ENCODE data around the gene FNIP1. TPM values are rescaled to one million over a fixed set of nuclear protein-coding genes. Genes with fewer than 3 reads are reported as not detected.

Gene FNIP1
- total and polyA plus RNA-seq, 9 of the 15 experiments (the other 6 are each of a cell fraction or from before 2014, with no cell fraction given) = 5.0 to 32.8 (median 18.4) TPM

DNA sequence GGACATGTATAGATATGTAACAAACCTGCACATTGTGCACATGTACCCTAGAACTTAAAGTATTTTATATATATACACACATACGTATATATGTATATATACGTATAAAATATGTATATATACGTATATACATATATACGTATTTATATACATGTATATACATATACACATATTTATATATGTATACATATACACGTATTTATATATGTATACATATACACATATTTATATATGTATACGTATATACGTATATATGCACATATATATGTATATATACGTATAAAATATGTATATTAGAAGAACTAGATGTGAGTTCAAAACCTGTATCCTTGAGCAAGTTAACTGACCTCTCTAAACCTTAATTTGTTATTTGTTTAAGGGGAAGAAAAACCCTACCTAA lies 61.4 kb downstream of the FNIP1 start:
- in situ Hi-C loops (cut with MboI) (no loop called here), intact Hi-C loops (cut with micrococcal nuclease) (no loop called here)
- no peaks in the 10 kb centered on the region for H4K20me1 ChIP-seq (replicated peaks; ENCODE audit: control insufficient read depth, insufficient read depth, low read length)
- no peak overlapping the region for H3K27ac ChIP-seq (ENCODE audit: extremely low read depth, low read depth, low read length)
- no peak for FAIRE-seq
- no peaks in the 10 kb centered on the region for H3K9me1 ChIP-seq (ENCODE audit: control insufficient read depth, insufficient read depth, low read length)
- H3K79me2 ChIP-seq (ENCODE audit: control insufficient read depth, insufficient read depth, low read length) = peaks cover 40% of the 10 kb centered on the region
- no peak overlapping the region for H3K9ac ChIP-seq (ENCODE audit: insufficient read depth in 1 of 2, low read depth in 2 of 2, low read length in 2 of 2)
- 99% methylated on average over 8 of the region's 8 CpGs for WGBS (ENCODE audit: insufficient coverage, low coverage, missing lambda C conversion rate)
- ATAC-seq = no peak
- peaks cover 46% of the 10 kb centered on the region; the same call in 2 of the 3 replicates for H3K36me3 ChIP-seq (ENCODE audit: control insufficient read depth, insufficient read depth, low read length)
- no peaks in the 10 kb centered on the region; a peak in 1 of 5 replicates for H3K4me1 ChIP-seq (replicated peaks in 1 of 2; ENCODE audit: control insufficient read depth in 2 of 2, insufficient read depth in 2 of 2, low read length in 2 of 2)
- no peaks in the 10 kb centered on the region; the same call in none of the 2 replicates for H3K9me3 ChIP-seq (replicated peaks; ENCODE audit: control insufficient read depth, insufficient read depth, low read depth, low read length)
- H3K27me3 ChIP-seq (ENCODE audit: control insufficient read depth in 2 of 2, insufficient read depth in 2 of 2, low read length in 2 of 2) = no peaks in the 10 kb centered on the region
- no TSS peak for BruUV-seq (replicated peaks)
- POLR2A ChIA-PET = no interaction called here
- no peak for DNase-seq (ENCODE audit: extremely low read depth in 1 of 4, low spot score in 3 of 4)
- H3K4me3 ChIP-seq = no peak overlapping the region
- no peak overlapping the region for H3K4me2 ChIP-seq (ENCODE audit: insufficient read depth, low read length)
- no peak overlapping the region for H2AFZ ChIP-seq (ENCODE audit: low read depth, low read length)
- CTCF ChIA-PET (ENCODE audit: low intra/inter-chr PET ratio) = no interaction called here
- TF ChIP-seq, protein P1, sequence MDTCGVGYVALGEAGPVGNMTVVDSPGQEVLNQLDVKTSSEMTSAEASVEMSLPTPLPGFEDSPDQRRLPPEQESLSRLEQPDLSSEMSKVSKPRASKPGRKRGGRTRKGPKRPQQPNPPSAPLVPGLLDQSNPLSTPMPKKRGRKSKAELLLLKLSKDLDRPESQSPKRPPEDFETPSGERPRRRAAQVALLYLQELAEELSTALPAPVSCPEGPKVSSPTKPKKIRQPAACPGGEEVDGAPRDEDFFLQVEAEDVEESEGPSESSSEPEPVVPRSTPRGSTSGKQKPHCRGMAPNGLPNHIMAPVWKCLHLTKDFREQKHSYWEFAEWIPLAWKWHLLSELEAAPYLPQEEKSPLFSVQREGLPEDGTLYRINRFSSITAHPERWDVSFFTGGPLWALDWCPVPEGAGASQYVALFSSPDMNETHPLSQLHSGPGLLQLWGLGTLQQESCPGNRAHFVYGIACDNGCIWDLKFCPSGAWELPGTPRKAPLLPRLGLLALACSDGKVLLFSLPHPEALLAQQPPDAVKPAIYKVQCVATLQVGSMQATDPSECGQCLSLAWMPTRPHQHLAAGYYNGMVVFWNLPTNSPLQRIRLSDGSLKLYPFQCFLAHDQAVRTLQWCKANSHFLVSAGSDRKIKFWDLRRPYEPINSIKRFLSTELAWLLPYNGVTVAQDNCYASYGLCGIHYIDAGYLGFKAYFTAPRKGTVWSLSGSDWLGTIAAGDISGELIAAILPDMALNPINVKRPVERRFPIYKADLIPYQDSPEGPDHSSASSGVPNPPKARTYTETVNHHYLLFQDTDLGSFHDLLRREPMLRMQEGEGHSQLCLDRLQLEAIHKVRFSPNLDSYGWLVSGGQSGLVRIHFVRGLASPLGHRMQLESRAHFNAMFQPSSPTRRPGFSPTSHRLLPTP (IDR thresholded peaks at IDR 0.05; ENCODE audit: borderline replicate concordance, extremely low read depth, insufficient read length) = no peak
- no peak for TF ChIP-seq RUNX1 (IDR thresholded peaks at IDR 0.05; ENCODE audit: low read depth)
- TF ChIP-seq, protein P2, sequence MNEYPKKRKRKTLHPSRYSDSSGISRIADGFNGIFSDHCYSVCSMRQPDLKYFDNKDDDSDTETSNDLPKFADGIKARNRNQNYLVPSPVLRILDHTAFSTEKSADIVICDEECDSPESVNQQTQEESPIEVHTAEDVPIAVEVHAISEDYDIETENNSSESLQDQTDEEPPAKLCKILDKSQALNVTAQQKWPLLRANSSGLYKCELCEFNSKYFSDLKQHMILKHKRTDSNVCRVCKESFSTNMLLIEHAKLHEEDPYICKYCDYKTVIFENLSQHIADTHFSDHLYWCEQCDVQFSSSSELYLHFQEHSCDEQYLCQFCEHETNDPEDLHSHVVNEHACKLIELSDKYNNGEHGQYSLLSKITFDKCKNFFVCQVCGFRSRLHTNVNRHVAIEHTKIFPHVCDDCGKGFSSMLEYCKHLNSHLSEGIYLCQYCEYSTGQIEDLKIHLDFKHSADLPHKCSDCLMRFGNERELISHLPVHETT (CRISPR knock-in tag; conservative IDR thresholded peaks at IDR 0.05 in 1 of 2, IDR thresholded peaks at IDR 0.05 in 1 of 2) = no peak
- TF ChIP-seq, protein P3, sequence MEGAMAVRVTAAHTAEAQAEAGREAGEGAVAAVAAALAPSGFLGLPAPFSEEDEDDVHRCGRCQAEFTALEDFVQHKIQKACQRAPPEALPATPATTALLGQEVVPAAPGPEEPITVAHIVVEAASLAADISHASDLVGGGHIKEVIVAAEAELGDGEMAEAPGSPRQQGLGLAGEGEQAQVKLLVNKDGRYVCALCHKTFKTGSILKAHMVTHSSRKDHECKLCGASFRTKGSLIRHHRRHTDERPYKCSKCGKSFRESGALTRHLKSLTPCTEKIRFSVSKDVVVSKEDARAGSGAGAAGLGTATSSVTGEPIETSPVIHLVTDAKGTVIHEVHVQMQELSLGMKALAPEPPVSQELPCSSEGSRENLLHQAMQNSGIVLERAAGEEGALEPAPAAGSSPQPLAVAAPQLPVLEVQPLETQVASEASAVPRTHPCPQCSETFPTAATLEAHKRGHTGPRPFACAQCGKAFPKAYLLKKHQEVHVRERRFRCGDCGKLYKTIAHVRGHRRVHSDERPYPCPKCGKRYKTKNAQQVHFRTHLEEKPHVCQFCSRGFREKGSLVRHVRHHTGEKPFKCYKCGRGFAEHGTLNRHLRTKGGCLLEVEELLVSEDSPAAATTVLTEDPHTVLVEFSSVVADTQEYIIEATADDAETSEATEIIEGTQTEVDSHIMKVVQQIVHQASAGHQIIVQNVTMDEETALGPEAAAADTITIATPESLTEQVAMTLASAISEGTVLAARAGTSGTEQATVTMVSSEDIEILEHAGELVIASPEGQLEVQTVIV (CRISPR knock-in tag; IDR thresholded peaks at IDR 0.05; ENCODE audit: borderline replicate concordance) = peak; percentile 55; the same call in 1 of the 2 replicates
- no peak for TF ChIP-seq CEBPG (CRISPR knock-in tag; IDR thresholded peaks at IDR 0.05)
- TF ChIP-seq CEBPG (tag; conservative IDR thresholded peaks at IDR 0.05 in 1 of 2, IDR thresholded peaks at IDR 0.05 in 1 of 2) = peak in 1 of 2 experiments; percentile 42; a peak in 1 of 4 replicates
- TF ChIP-seq, protein P4, sequence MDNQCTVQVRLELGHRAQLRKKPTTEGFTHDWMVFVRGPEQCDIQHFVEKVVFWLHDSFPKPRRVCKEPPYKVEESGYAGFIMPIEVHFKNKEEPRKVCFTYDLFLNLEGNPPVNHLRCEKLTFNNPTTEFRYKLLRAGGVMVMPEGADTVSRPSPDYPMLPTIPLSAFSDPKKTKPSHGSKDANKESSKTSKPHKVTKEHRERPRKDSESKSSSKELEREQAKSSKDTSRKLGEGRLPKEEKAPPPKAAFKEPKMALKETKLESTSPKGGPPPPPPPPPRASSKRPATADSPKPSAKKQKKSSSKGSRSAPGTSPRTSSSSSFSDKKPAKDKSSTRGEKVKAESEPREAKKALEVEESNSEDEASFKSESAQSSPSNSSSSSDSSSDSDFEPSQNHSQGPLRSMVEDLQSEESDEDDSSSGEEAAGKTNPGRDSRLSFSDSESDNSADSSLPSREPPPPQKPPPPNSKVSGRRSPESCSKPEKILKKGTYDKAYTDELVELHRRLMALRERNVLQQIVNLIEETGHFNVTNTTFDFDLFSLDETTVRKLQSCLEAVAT (IDR thresholded peaks at IDR 0.05) = no peak
- TF ChIP-seq BRD4 (IDR thresholded peaks at IDR 0.05) = no peak
- TF ChIP-seq ZNF707 (CRISPR knock-in tag; conservative IDR thresholded peaks at IDR 0.05) = peak; percentile 78; the same call in 1 of the 2 replicates
- TF ChIP-seq, protein P5, sequence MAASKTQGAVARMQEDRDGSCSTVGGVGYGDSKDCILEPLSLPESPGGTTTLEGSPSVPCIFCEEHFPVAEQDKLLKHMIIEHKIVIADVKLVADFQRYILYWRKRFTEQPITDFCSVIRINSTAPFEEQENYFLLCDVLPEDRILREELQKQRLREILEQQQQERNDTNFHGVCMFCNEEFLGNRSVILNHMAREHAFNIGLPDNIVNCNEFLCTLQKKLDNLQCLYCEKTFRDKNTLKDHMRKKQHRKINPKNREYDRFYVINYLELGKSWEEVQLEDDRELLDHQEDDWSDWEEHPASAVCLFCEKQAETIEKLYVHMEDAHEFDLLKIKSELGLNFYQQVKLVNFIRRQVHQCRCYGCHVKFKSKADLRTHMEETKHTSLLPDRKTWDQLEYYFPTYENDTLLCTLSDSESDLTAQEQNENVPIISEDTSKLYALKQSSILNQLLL (CRISPR knock-in tag; IDR thresholded peaks at IDR 0.05; ENCODE audit: borderline replicate concordance) = peak; percentile 84; the same call in 1 of the 2 replicates
- no peak for TF ChIP-seq CHD2 (IDR thresholded peaks at IDR 0.05; ENCODE audit: low read depth, low read length)
- TF ChIP-seq RNF2 (IDR thresholded peaks at IDR 0.05) = no peak

Measured in K562 (cell line).